NB4 (cell line): Measurements from ENCODE around the gene CLCF1.

Experiments
- TF ChIP-seq, protein P1 (sequence below): IDR thresholded peaks from 2 replicates; pipeline ENCODE4 v1.6.1; 2011; ENCODE audit warnings: low read depth, low read length
- TF ChIP-seq, protein P2 (sequence below): IDR thresholded peaks from one replicate; pipeline ENCODE4 v1.5.1; 2012; ENCODE audit warnings: low read depth, low read length

DNA sequence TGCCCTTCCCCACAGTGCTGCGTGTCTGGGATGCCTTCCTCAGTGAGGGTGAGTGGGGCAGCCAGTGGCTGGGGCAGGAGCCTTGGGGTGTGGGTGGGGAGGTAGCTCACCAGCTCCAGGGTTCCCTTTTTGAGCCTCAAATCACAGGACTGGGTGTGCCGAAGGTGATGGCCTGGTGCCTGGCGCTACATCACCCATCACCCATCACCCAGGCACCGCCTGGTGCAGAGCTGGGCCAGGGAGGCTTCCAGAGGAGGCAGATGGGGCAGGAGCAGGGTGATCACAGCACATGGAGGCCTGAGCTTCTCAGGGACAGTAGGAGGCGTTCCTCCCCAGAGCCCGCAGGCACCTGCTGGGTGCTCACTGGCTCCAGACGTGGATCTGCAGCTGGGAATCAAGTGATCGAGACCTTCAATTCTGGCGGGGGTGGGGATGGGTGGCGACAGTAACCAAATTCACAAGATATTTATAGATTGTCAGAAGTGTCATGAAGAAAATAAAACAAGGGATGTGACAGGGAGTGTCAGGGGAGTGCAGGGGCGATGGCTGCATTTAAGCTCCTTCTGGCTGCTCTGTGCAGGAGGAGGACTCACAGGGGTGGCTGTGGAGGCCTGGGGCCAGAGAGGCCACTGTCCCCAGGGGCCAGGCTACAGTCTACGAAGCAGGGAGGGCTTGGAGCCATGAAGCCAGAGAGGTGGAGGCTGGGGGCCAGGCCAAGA lies 33.7 kb upstream of the CLCF1 start:
- TF ChIP-seq, protein P1, sequence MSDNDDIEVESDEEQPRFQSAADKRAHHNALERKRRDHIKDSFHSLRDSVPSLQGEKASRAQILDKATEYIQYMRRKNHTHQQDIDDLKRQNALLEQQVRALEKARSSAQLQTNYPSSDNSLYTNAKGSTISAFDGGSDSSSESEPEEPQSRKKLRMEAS, result peak; percentile 10; the same call in 1 of the 2 replicates
- TF ChIP-seq, protein P2, sequence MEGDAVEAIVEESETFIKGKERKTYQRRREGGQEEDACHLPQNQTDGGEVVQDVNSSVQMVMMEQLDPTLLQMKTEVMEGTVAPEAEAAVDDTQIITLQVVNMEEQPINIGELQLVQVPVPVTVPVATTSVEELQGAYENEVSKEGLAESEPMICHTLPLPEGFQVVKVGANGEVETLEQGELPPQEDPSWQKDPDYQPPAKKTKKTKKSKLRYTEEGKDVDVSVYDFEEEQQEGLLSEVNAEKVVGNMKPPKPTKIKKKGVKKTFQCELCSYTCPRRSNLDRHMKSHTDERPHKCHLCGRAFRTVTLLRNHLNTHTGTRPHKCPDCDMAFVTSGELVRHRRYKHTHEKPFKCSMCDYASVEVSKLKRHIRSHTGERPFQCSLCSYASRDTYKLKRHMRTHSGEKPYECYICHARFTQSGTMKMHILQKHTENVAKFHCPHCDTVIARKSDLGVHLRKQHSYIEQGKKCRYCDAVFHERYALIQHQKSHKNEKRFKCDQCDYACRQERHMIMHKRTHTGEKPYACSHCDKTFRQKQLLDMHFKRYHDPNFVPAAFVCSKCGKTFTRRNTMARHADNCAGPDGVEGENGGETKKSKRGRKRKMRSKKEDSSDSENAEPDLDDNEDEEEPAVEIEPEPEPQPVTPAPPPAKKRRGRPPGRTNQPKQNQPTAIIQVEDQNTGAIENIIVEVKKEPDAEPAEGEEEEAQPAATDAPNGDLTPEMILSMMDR, result no peak
